NCI-H1436 (cell line): Measurements from ENCODE around the gene PAX6.

Experiments used
- DNase-seq: peaks from one replicate; lab custom pipeline; 2025; lab: John Stamatoyannopoulos, UW

PAX6 gene

GRCh38 chr11:31798057-31798553 is 13.0 kb downstream of the PAX6 start:
- DNase-seq, result no peak

GRCh38 chr11:31797190-31798056 is 13.7 kb downstream of the PAX6 start:
- DNase-seq, result no peak

GRCh38 chr11:31796499-31797189 is 14.5 kb downstream of the PAX6 start:
- DNase-seq, result no peak

GRCh38 chr11:31795706-31796498 is 15.2 kb downstream of the PAX6 start:
- DNase-seq, result no peak

GRCh38 chr11:31794548-31794947 is 16.6 kb downstream of the PAX6 start:
- DNase-seq, result no peak

GRCh38 chr11:31793264-31793663 is 17.9 kb downstream of the PAX6 start:
- DNase-seq, result no peak

GRCh38 chr11:31792456-31792855 is 18.7 kb downstream of the PAX6 start:
- DNase-seq, result no peak

GRCh38 chr11:31792036-31792435 is 19.1 kb downstream of the PAX6 start:
- no peak for DNase-seq

GRCh38 chr11:31790649-31791048 is 20.5 kb downstream of the PAX6 start:
- DNase-seq, result no peak

- no peak for DNase-seq
Measured at GRCh38 chr11:31788085-31788484, 23.0 kb downstream of the PAX6 start.

GRCh38 chr11:31786996-31787685 is 24.0 kb downstream of the PAX6 start:
- no peak for DNase-seq

- no peak for DNase-seq
Measured at GRCh38 chr11:31784611-31785010, 26.5 kb downstream of the PAX6 start.

- DNase-seq, result no peak
Measured at GRCh38 chr11:31783252-31783651, 27.9 kb downstream of the PAX6 start.

- no peak for DNase-seq
Measured at GRCh38 chr11:31782257-31782656, 28.9 kb downstream of the PAX6 start.

GRCh38 chr11:31780480-31780971 is 30.6 kb downstream of the PAX6 start:
- DNase-seq, result no peak

- no peak for DNase-seq
Measured at GRCh38 chr11:31780078-31780477, 31.0 kb downstream of the PAX6 start.

- DNase-seq, result no peak
Measured at GRCh38 chr11:31779374-31779791, 31.7 kb downstream of the PAX6 start.

GRCh38 chr11:31772412-31772811 is 38.7 kb downstream of the PAX6 start:
- no peak for DNase-seq

GRCh38 chr11:31770011-31770700 is 41.0 kb downstream of the PAX6 start:
- no peak for DNase-seq

GRCh38 chr11:31768749-31769640 is 42.1 kb downstream of the PAX6 start:
- no peak for DNase-seq
